Measurements from ENCODE around the gene MAPT.
A peak's percentile ranks its signal among the peaks of the same experiment; 100 is the strongest.
"Not testable (repeated sequence)": the region's sequence is repeated elsewhere in the genome, so short reads cannot be mapped to it uniquely, and the experiment has no call there.

The MAPT gene

GRCh38 chr17:45902892-45903346 is 8.6 kb downstream of the MAPT start:
- DNase-seq: peak; percentile 5

GRCh38 chr17:45904866-45905265 is 10.5 kb downstream of the MAPT start:
- no peak for DNase-seq

- DNase-seq: no peak
Observed at GRCh38 chr17:45905814-45906213, 11.5 kb downstream of the MAPT start.

GRCh38 chr17:45906237-45906636 is 11.9 kb downstream of the MAPT start:
- no peak for DNase-seq

GRCh38 chr17:45906927-45907622 is 12.7 kb downstream of the MAPT start:
- no peak for DNase-seq

- peak; percentile 81 for DNase-seq
Observed at GRCh38 chr17:45907750-45908395, 13.5 kb downstream of the MAPT start.

- no peak for DNase-seq
Observed at GRCh38 chr17:45908460-45908859, 14.1 kb downstream of the MAPT start.

GRCh38 chr17:45908935-45909334 is 14.6 kb downstream of the MAPT start:
- no peak for DNase-seq

- DNase-seq: no peak
Observed at GRCh38 chr17:45910667-45911066, 16.3 kb downstream of the MAPT start.

- DNase-seq: no peak
Observed at GRCh38 chr17:45912319-45912718, 18.0 kb downstream of the MAPT start.

- DNase-seq: not testable (repeated sequence)
Observed at GRCh38 chr17:45913030-45913429, 18.7 kb downstream of the MAPT start.

- DNase-seq: no peak
Observed at GRCh38 chr17:45914047-45914717, 19.8 kb downstream of the MAPT start.

- DNase-seq: no peak
Observed at GRCh38 chr17:45915263-45915662, 20.9 kb downstream of the MAPT start.

GRCh38 chr17:45917081-45917480 is 22.7 kb downstream of the MAPT start:
- no peak for DNase-seq

- no peak for DNase-seq
Observed at GRCh38 chr17:45918241-45918745, 23.9 kb downstream of the MAPT start.

- DNase-seq: no peak
Observed at GRCh38 chr17:45919136-45919535, 24.8 kb downstream of the MAPT start.

- DNase-seq: no peak
Observed at GRCh38 chr17:45920083-45920482, 25.7 kb downstream of the MAPT start.

GRCh38 chr17:45923511-45924268 is 29.3 kb downstream of the MAPT start:
- no peak for DNase-seq

GRCh38 chr17:45924332-45924820 is 30.0 kb downstream of the MAPT start:
- DNase-seq: peak; percentile 40

- no peak for DNase-seq
Observed at GRCh38 chr17:45925311-45925710, 31.0 kb downstream of the MAPT start.

- DNase-seq: no peak
Observed at GRCh38 chr17:45927247-45927646, 32.9 kb downstream of the MAPT start.

GRCh38 chr17:45929344-45929743 is 35.0 kb downstream of the MAPT start:
- no peak for DNase-seq

GRCh38 chr17:45930420-45930951 is 36.1 kb downstream of the MAPT start:
- DNase-seq: no peak

Data from DMS79 (cell line).